ENCODE results near the gene PSEN1.

The PSEN1 gene

GRCh38 chr14:73262427-73263183 is 126.3 kb downstream of the PSEN1 start:
- no peak overlapping the region for H3K4me3 ChIP-seq (ENCODE audit: low read depth, low read length)

DNA sequence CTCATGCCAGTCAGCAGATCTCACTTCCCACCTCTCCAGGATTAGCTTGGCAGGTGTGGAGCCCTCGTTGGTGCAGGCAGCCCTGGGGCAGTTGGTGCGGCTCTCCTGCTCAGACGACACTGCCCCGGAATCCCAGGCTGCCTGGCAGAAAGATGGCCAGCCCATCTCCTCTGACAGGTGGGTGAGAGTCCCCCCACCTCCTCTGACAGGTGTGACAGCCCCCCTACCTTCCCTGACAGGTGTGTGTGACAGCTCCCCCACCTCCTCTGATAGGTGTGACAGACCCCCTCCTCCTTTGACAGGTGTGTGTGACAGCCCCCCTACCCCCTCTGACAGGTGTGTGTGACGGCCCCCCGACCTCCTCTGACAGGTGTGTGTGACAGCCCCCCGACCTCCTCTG is 127.3 kb downstream of the PSEN1 start:
- no peak for DNase-seq (ENCODE audit: low read depth)
- no peak overlapping the region for H3K4me3 ChIP-seq (ENCODE audit: low read depth, low read length)

More at GRCh38 chr14:73262427-73263183, 126.3 kb downstream of the PSEN1 start:
- no peak for DNase-seq (ENCODE audit: low read depth)

DNA sequence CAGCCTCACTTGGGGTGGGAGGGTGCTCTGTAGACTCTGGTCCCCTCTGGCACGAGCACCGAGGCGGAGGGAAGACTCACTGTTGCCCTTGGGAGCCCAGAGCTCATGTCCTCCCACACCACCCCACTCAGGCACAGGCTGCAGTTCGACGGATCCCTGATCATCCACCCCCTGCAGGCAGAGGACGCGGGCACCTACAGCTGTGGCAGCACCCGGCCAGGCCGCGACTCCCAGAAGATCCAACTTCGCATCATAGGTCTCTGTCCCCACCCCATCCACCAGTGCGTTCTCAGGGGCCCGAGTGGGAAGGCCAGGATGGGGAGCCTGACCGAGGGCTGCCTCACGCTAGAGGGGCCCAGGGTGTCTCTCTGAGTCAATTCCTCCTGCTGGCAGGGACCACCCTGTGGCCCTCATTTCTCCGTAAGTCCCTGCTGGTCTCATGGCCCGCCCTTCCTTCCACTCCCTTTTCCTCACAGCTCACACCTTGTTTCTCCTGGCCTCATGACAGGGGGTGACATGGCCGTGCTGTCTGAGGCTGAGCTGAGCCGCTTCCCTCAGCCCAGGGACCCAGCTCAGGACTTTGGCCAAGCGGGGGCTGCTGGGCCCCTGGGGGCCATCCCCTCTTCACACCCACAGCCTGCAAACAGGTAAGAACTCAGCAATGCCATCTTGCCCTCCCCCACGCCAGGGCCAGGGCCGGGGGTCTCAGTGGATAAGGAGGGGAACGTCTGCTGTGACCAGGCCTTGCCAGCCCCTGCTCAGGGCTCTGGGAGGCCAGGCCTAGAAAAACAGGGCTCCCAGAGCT is 128.0 kb downstream of the PSEN1 start:
- no peak for DNase-seq (ENCODE audit: low read depth)

GRCh38 chr14:73264885-73265720 is 128.8 kb downstream of the PSEN1 start:
- H3K4me3 ChIP-seq (ENCODE audit: low read depth, low read length): no peak overlapping the region
- DNase-seq (ENCODE audit: low read depth): no peak

More for the DNA sequence above, 128.0 kb downstream of the PSEN1 start:
- no peak overlapping the region for H3K4me3 ChIP-seq (ENCODE audit: low read depth, low read length)

DNA sequence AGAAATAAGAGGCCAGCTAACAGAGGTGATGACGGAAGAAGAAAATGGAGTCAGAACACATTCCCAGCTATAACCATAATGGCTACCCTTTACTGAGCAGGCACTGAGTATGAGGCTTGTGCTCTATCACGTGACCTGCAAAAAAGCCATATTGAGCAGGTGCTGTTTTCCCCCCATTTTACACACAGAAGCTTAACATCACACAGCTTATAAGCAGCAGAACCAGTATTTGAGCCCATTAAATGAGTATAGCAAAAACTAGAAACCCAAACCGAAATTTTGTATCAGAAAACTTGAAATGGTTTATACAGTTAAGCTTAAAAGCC is 129.4 kb downstream of the PSEN1 start:
- no peak overlapping the region for H3K4me3 ChIP-seq (ENCODE audit: low read depth, low read length)
- DNase-seq (ENCODE audit: low read depth): no peak

- no peak for DNase-seq (ENCODE audit: low read depth)
- H3K4me3 ChIP-seq (ENCODE audit: low read depth, low read length): no peak overlapping the region
Observed at GRCh38 chr14:73266317-73266716, 130.0 kb downstream of the PSEN1 start.

GRCh38 chr14:73267474-73267873 is 131.2 kb downstream of the PSEN1 start:
- H3K4me3 ChIP-seq (ENCODE audit: low read depth, low read length): no peak overlapping the region
- DNase-seq (ENCODE audit: low read depth): no peak

DNA sequence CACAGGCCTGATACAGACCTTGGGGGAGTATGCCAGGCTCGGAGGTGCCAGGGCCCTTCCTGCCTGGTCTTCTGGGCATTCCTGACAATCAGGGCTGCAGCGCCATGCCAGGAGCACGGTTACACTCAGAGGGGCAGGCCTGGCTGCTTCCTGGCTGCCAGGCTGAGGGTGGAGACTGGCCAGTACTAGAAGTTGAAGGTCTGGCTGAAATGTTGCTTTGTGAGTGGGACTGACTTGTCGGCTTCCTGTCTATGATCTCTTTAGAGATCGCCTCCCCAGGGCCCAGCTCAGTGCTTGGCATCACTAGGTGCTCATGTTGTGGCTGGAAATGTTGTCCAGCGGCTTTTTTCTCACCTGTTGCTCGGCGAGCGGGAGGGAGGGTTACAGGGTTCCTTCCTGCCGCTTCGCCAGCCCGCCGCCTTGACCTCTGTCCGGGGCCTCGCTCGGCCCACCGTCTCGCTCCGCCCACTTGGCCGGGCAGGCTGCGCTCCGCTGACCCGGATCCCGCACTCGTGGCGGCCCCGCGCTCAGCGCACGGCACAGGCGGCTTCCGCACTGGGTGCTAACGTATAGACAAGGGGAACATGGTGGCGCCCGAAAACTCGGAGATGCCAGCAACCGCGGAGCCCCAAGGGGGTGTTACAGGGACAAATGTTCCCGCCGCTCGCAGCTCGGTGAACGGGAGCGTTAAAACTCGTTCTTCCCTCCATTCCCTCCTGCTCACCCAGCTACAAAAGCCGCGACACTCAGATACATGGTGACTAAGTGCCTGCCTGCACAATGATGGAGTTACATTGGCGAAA is 133.6 kb downstream of the PSEN1 start:
- H3K4me3 ChIP-seq (ENCODE audit: low read depth, low read length): peak overlapping the region; percentile 32
- no peak for DNase-seq (ENCODE audit: low read depth)

- H3K4me3 ChIP-seq (ENCODE audit: low read depth, low read length): no peak overlapping the region
- DNase-seq (ENCODE audit: low read depth): no peak
Observed at GRCh38 chr14:73272393-73272792, 136.1 kb downstream of the PSEN1 start.

Measured in skeletal muscle cell (primary cell).